Cardiac fibroblast (primary cell): Measurements from ENCODE around the gene DAB2.

Experiments
- DNase-seq, 2 donors: peaks; one replicate each; pipeline versions ENCODE4 v3.0.0 to v3.0.0-alpha.2; 2010; ENCODE audit warnings: low read depth in 2 of 2
- H3K4me3 ChIP-seq, 2 donors: replicated peaks in 1 of 2; 1 replicate in 1 of 2; 2 replicates in 1 of 2; pipeline ENCODE4 v1.5.1; 2011; ENCODE audit warnings: low read depth in 2 of 2, low read length in 2 of 2, mild to moderate bottlenecking in 2 of 2, moderate library complexity in 1 of 2
- CTCF ChIP-seq: IDR thresholded peaks from one replicate; pipeline ENCODE4 v1.5.1; 2011; ENCODE audit warnings: low read depth, mild to moderate bottlenecking, low read length, inconsistent platforms

The DAB2 gene

GRCh38 chr5:39430461-39430860, 5.7 kb upstream of the DAB2 start:
- DNase-seq: no peak
- no peak for TF ChIP-seq CTCF
- H3K4me3 ChIP-seq: no peak overlapping the region

GRCh38 chr5:39428640-39429039, 3.9 kb upstream of the DAB2 start:
- H3K4me3 ChIP-seq: no peak overlapping the region
- no peak for TF ChIP-seq CTCF
- DNase-seq: no peak

GRCh38 chr5:39427633-39428032, 2.9 kb upstream of the DAB2 start:
- no peak for DNase-seq
- no peak overlapping the region for H3K4me3 ChIP-seq
- TF ChIP-seq CTCF: no peak

- H3K4me3 ChIP-seq: no peak overlapping the region
- no peak for TF ChIP-seq CTCF
- peak; percentile 45 to 60 for DNase-seq
Measured at GRCh38 chr5:39427229-39427628, 2.4 kb upstream of the DAB2 start.

GRCh38 chr5:39426746-39427105, 1.9 kb upstream of the DAB2 start:
- TF ChIP-seq CTCF: no peak
- DNase-seq: no peak
- H3K4me3 ChIP-seq: no peak overlapping the region

GRCh38 chr5:39426051-39426745, 1.4 kb upstream of the DAB2 start:
- no peak for TF ChIP-seq CTCF
- DNase-seq: no peak
- H3K4me3 ChIP-seq: no peak overlapping the region

- peak overlapping the region; percentile 75 to 80 for H3K4me3 ChIP-seq
Measured at GRCh38 chr5:39423331-39423751, 1.4 kb downstream of the DAB2 start.

More at GRCh38 chr5:39423331-39423751, 1.4 kb downstream of the DAB2 start:
- DNase-seq: no peak
- TF ChIP-seq CTCF: no peak
